Measurements from ENCODE around the gene GMDS. TPM values are rescaled to one million over a fixed set of nuclear protein-coding genes. Genes with fewer than 3 reads are reported as not detected.

Gene GMDS
- total and polyA plus RNA-seq, 2 of the 4 experiments (the other 2 are of a cell fraction): 7.3 to 21.9 TPM

DNA sequence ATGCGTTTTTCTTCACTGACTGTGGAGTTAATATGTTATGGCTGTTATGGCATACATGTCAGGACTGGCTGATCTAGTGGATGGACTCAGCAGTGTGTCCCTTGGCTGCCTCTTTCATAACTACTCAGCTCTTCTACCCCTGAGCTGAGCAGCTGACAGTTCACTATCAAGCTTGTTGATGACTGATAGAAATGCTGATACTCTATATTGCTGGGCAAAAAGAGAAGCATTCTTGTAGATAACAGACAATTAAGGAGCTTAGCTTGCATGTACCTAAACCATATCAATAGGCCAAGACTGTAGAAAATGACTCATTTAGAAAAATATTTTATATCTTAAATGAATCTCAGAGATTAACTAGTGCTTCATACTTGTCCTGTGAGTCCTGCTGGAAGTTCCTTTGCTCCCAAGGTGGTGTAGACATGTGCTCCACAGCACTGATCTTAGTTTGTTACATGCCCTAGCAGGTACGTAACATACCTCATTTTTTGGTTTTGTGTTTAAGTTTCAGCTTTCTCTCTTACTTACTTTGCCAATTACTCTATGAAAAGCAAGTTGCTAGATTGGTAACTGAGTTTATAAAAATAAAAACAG, 236.9 kb downstream of the GMDS start:
- peaks cover 2% of the 10 kb centered on the region for H3K9me3 ChIP-seq (ENCODE audit: control insufficient read depth, insufficient read depth, low read length)
- H3K4ac ChIP-seq (ENCODE audit: low read depth, low read length): no peak overlapping the region
- DNase-seq (peak; percentile 49), ATAC-seq (ENCODE audit: low read depth) (peak; percentile 67)
- H2AK5ac ChIP-seq (ENCODE audit: low read depth, low read length): no peak overlapping the region
- no peak overlapping the region for H3K9ac ChIP-seq (ENCODE audit: low read depth, low read length)
- no peak overlapping the region for H2AFZ ChIP-seq (replicated peaks; ENCODE audit: low read length, poor library complexity)
- no TSS peak for BruUV-seq (replicated peaks)
- H3K23ac ChIP-seq (ENCODE audit: low read depth, low read length): no peak overlapping the region
- H2BK120ac ChIP-seq (ENCODE audit: low read depth, low read length): no peak overlapping the region
- intact Hi-C loops (cut with micrococcal nuclease): no loop called here
- no CpG with 5 or more reads among the region's 2 CpGs for WGBS, 2 experiments (ENCODE audit: extremely low coverage in 2 of 2, insufficient read length in 1 of 2)
- in situ Hi-C loops (cut with MboI; ENCODE audit: low sequenced_read_pairs): no loop called here
- H4K20me1 ChIP-seq (ENCODE audit: insufficient read depth, low read length): no peaks in the 10 kb centered on the region
- H3K4me2 ChIP-seq (ENCODE audit: low read depth, low read length): no peak overlapping the region
- H2BK15ac ChIP-seq (ENCODE audit: low read depth, low read length): no peak overlapping the region
- H2AK9ac ChIP-seq (replicated peaks; ENCODE audit: low read depth, low read length, poor library complexity): no peak overlapping the region
- no peak overlapping the region for H3K56ac ChIP-seq (ENCODE audit: extremely low read depth, insufficient read depth, low read length)
- no peaks in the 10 kb centered on the region for H3K27me3 ChIP-seq (ENCODE audit: control insufficient read depth, insufficient read depth, low read length)
- POLR2A ChIA-PET (ENCODE audit: unreplicated experiment): no interaction called here
- no peak overlapping the region for H3K14ac ChIP-seq (replicated peaks; ENCODE audit: low read depth, low read length)
- peaks cover 3% of the 10 kb centered on the region; the same call in 1 of the 2 replicates for H3K9me1 ChIP-seq (ENCODE audit: insufficient read depth, low read length)
- peak overlapping the region; percentile 55; the same call in 1 of the 2 replicates for H2BK20ac ChIP-seq (ENCODE audit: low read depth, low read length)
- no peak overlapping the region for H4K8ac ChIP-seq (ENCODE audit: low read depth in 2 of 2, low read length in 2 of 2)
- H3K4me1 ChIP-seq (ENCODE audit: control insufficient read depth, insufficient read depth, low read length): no peaks in the 10 kb centered on the region; the same call in 1 of the 2 replicates
- CTCF ChIA-PET: no interaction called here
- H3K18ac ChIP-seq (ENCODE audit: low read depth, low read length): no peak overlapping the region
- TF ChIP-seq MAFK (IDR thresholded peaks at IDR 0.05; ENCODE audit: low read depth, low read length) (peak; percentile 14; the same call in 1 of the 2 replicates), POLR2A (IDR thresholded peaks at IDR 0.05; ENCODE audit: low read depth, low read length) (no peak)
- H2BK5ac ChIP-seq (ENCODE audit: low read depth, low read length, poor library complexity, severe bottlenecking): no peak overlapping the region
- H4K5ac ChIP-seq (ENCODE audit: low read depth, low read length): no peak overlapping the region
- H3K4me3 ChIP-seq (ENCODE audit: insufficient read depth, low read depth, low read length): no peak overlapping the region
- H3K36me3 ChIP-seq (ENCODE audit: control insufficient read depth, insufficient read depth, low read length): no peaks in the 10 kb centered on the region
- no peak overlapping the region for H3K27ac ChIP-seq (ENCODE audit: insufficient read depth, low read length)
- H3K79me1 ChIP-seq (ENCODE audit: low read depth in 1 of 2, low read length in 2 of 2): no peaks in the 10 kb centered on the region
- H4K91ac ChIP-seq (ENCODE audit: insufficient read depth, low read depth, low read length): no peak overlapping the region
- dilution Hi-C loops (cut with HindIII; ENCODE audit: low sequenced_read_pairs, unreplicated experiment): no loop called here
